GM20000 (cell line): ENCODE measurements around the gene UCHL3.

Source experiments
- DNase-seq: peaks from one replicate; pipeline ENCODE4 v3.0.0; 2012; ENCODE audit warnings: low spot score
- TF ChIP-seq, protein P1 (sequence below): IDR thresholded peaks from 2 replicates; pipeline ENCODE4 v1.5.1; 2012; ENCODE audit warnings: mild to moderate bottlenecking, control low read depth; ENCODE audit errors: extremely low read depth, missing control alignments

Gene UCHL3

DNA sequence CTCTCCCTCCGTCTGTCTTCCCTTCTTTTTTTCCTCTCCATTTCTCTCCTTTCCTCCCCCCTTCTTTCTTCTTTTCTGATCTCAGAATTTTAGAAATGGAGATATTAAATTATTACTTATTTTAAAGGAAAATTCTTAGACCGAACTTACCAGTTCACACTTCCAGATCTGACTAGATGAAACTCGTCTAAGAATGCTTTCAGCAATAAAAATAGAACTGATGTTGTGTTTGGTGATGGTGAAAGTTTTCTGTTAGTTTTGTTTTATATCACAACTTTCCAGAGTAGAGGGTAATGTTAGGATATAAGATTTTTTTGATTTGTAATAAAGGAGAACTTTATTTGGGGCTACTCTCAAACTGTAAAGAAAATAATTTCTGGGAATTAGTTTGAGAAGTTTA lies 29.9 kb downstream of the UCHL3 start:
- DNase-seq = no peak
- TF ChIP-seq, protein P1, sequence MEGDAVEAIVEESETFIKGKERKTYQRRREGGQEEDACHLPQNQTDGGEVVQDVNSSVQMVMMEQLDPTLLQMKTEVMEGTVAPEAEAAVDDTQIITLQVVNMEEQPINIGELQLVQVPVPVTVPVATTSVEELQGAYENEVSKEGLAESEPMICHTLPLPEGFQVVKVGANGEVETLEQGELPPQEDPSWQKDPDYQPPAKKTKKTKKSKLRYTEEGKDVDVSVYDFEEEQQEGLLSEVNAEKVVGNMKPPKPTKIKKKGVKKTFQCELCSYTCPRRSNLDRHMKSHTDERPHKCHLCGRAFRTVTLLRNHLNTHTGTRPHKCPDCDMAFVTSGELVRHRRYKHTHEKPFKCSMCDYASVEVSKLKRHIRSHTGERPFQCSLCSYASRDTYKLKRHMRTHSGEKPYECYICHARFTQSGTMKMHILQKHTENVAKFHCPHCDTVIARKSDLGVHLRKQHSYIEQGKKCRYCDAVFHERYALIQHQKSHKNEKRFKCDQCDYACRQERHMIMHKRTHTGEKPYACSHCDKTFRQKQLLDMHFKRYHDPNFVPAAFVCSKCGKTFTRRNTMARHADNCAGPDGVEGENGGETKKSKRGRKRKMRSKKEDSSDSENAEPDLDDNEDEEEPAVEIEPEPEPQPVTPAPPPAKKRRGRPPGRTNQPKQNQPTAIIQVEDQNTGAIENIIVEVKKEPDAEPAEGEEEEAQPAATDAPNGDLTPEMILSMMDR = no peak

DNA sequence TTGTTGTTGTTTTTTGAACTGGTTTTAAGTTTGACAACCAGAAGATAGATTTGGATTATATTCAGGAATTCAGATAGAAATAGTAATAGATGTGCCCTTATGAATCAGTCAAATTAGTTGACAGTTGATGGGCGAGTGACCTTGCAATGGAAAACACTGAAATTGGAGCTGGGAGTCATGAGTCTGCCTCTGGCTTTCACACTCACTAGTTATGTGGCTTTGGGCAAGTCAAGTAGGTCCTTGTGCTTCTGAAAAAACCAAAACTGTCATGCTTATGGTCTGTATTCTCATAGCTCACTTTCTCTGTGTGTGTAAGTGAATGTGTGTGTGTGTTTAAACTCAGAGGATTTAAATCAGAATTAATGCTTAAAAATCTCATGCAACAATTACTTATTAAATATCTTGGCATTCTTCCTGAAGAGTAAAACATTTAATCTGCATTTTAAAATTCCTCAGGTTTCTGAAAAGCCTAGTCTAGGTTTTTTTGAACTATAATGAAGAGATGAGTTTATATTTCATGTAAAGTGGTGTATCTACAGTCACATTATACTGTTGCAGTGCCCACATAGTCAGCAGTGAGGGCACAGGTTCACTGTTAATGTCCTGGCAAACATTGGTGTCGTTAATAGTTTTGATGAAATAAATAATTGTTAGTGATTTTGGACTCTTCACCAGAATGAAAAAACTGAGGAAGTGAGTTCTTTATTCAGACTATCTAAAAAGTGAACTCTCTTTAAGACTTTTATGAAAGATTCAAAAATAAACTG lies 32.5 kb downstream of the UCHL3 start:
- DNase-seq = no peak
- TF ChIP-seq, protein P1 = no peak

DNA sequence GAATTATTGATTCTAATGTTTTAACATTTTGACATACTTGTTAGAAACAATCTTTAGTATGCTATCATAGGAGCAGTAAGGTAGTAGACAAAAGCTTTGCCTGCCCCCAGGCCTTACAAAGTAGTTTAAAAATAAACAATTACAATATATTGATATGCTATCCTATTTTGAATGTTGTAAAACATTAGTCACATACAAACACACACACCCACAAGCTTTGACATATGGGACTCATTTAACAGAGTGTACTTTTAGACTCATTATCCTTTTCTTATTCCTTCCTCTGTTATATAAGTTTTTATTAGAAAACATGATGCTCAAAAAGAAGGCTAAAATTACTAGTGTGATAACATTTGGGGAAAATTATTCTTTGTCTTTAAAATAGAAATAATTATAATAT lies 33.5 kb downstream of the UCHL3 start:
- TF ChIP-seq, protein P1 = no peak
- no peak for DNase-seq

DNA sequence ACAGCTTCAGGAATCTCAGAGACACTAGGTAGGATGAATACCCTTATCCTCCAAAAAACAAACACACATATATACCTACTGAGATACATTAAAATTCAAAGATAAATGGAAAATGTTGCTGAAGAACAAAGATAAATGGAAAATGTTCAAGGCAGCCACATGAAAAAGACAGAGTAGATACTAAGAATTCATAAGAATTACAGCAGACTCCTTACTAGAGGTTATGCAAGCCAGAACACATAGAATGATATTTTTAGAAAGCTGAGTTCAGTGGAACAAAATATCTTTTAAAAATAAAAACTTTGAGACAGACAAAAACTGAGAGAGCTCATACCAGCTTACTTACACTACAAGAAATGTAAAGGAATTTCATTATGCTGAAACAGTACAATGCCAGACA lies 35.6 kb downstream of the UCHL3 start:
- TF ChIP-seq, protein P1 = no peak
- no peak for DNase-seq

DNA sequence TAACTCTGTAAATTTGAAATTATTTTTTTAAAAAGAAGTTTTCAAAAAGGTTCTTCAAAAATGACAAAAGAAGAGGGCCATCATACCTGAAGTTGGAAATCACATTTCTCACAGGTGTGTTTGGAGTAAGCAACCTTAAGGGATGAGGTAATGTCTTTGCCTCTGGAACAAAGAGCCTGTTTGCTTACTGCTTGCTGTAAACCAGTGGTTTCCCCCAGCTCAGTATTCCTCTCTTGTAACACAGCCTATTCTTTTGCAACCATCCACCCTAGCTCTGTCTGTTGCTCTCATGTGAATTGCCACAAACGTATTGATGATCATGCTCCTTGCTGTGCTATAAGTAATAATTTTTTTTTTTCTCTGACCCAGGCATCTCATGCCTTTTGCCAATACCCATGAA lies 38.1 kb downstream of the UCHL3 start:
- TF ChIP-seq, protein P1 = no peak
- DNase-seq = no peak

DNA sequence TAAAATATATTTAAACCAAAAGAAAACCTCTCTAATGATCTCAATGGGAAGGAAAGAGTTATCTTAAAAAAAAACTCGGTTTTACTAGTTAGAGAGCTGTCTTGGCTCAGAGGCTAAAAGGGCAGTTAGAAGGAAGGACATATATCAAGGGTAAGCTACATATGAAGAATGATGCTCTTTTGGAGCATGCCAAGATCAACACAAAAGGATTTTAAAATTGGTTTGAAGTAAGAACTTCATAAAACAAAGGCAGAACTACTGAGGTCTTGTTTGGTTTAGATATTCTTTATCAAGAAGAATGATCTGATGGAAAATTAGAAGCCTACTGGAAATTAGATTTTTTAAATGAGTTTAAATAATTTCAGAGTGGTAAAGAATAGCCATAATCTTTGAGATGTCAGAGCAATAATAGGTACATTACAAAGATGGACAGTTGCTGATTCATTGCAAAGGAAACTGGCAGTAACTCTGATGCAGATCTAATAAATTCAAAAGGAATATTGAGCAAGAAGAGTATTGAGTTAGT lies 47.1 kb downstream of the UCHL3 start:
- TF ChIP-seq, protein P1 = no peak

DNA sequence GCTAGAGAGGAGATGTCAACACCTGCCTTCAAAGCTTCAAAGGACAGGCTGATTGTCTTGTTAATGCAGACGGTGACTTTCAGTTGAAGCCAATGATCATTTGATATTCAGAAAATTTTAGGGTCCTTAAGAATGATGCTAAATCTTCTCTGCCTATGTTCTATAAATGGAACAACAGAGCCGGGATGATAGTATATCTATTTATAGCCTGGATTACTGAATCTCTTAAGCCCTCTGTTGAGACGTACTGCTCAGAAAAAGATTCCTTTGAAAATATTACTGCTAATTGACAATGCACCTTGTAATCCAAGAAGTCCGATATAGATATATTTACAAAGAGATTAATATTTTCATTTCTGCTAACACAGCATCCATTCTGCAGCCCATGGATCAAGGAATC lies 50.8 kb downstream of the UCHL3 start:
- TF ChIP-seq, protein P1 = no peak
- no peak for DNase-seq

More for the DNA sequence above, 47.1 kb downstream of the UCHL3 start:
- no peak for DNase-seq
